H1 (cell line): ENCODE data around the gene CRHR2. TPM values are rescaled to one million over a fixed set of nuclear protein-coding genes. Genes with fewer than 3 reads are reported as not detected.

Experiments
- ATF3 ChIP-seq: IDR thresholded peaks from 2 replicates; pipeline ENCODE4 v1.6.1; 2011; ENCODE audit warnings: low read depth, mild to moderate bottlenecking, low read length; ENCODE audit not compliant: insufficient read depth
- GTF2F1 ChIP-seq: IDR thresholded peaks from 2 replicates; pipeline ENCODE4 v1.6.1; 2012; ENCODE audit warnings: low read depth, low read length, improper control_type of control experiment, borderline replicate concordance
- polyA plus RNA-seq, 7 experiments: library from polyadenylated mRNA; depleted of rRNA in 3 of 7; stranded (reverse) in 5 of 7; unstranded in 2 of 7; fragments of >200 nt in 5 of 7; fragments of 200-250 nt in 2 of 7; gene quantifications; 1 replicate in 5 of 7; 2 replicates in 1 of 7; 4 replicates in 1 of 7; pipeline versions ENCODE4 v1.2.1 to v1.2.3, GENCODE V29; 2011 to 2013; ENCODE audit warnings: missing spikeins in 2 of 7, mixed read lengths in 2 of 7
- total RNA-seq: library from RNA; stranded (reverse); fragmentation: NEBNext Ultra II Directional; extraction: Animal tissue kit (Norgen Biotek cat#: 25700); gene quantifications from 2 replicates; pipeline ENCODE4 v1.2.1, GENCODE V29; 2021

Gene CRHR2
- total and polyA plus RNA-seq, 2 of the 8 experiments (the other 6 are each of a cell fraction or from before 2014, with no cell fraction given) = 0.37 to 1.3 TPM

- TF ChIP-seq GTF2F1 (no peak), ATF3 (no peak)
These were observed 29.3 kb downstream of the CRHR2 start (continued) for GRCh38 chr7:30652698-30653641.
